Coronary artery (tissue), 2 donors: ENCODE measurements around the gene CLDN8.

Experiments used
- DNase-seq: peaks from one replicate; pipeline ENCODE4 v3.0.0-alpha.2; 2017; ENCODE audit warnings: low spot score
- H3K27ac ChIP-seq, 2 donors: fragments of 200-600 bp; sonication (generic); one replicate each; pipeline ENCODE4 v1.5.1; 2016 to 2019
- H3K4me3 ChIP-seq: fragments of 200-600 bp; sonication (generic); 2 replicates; pipeline ENCODE4 v1.5.1; 2016; ENCODE audit warnings: mild to moderate bottlenecking, moderate library complexity
- CTCF ChIP-seq: fragments of 200-600 bp; sonication (generic); IDR thresholded peaks from one replicate; pipeline ENCODE4 v1.5.1; 2019; ENCODE audit warnings: antibody characterized with exemption

CLDN8 gene

GRCh38 chr21:30216041-30216723, at the start of gene CLDN8:
Gene CLDN8, minus strand, starts transcription at chr21:30216097. Its CDS starts 172 bp downstream, at chr21:30215925.
- DNase-seq = no peak
- H3K4me3 ChIP-seq = no peak within 1 kb of the TSS
- no peak within 1 kb of the TSS for H3K27ac ChIP-seq
- no peak for TF ChIP-seq CTCF

GRCh38 chr21:30257773-30258172, 41.9 kb upstream of the CLDN8 start:
- TF ChIP-seq CTCF = no peak
- no peak for DNase-seq
- Histone ChIP-seq H3K4me3 (no peak overlapping the region), H3K27ac (no peak overlapping the region)

GRCh38 chr21:30256100-30256499, 40.2 kb upstream of the CLDN8 start:
- TF ChIP-seq CTCF = no peak
- H3K27ac ChIP-seq = no peak overlapping the region
- no peak for DNase-seq
- no peak overlapping the region for H3K4me3 ChIP-seq

GRCh38 chr21:30255679-30256078, 39.8 kb upstream of the CLDN8 start:
- Histone ChIP-seq H3K27ac (no peak overlapping the region), H3K4me3 (no peak overlapping the region)
- no peak for TF ChIP-seq CTCF
- no peak for DNase-seq

- Histone ChIP-seq H3K27ac (no peak overlapping the region), H3K4me3 (no peak overlapping the region)
- DNase-seq = no peak
- no peak for TF ChIP-seq CTCF
Observed at GRCh38 chr21:30251781-30252180, 35.9 kb upstream of the CLDN8 start.

GRCh38 chr21:30249936-30250335, 34.0 kb upstream of the CLDN8 start:
- no peak for TF ChIP-seq CTCF
- Histone ChIP-seq H3K27ac (no peak overlapping the region), H3K4me3 (no peak overlapping the region)
- DNase-seq = no peak

GRCh38 chr21:30248844-30249243, 32.9 kb upstream of the CLDN8 start:
- Histone ChIP-seq H3K27ac (no peak overlapping the region), H3K4me3 (no peak overlapping the region)
- no peak for TF ChIP-seq CTCF
- DNase-seq = no peak
